ENCODE measurements around the gene SYT2. TPM values are rescaled to one million over a fixed set of nuclear protein-coding genes. Genes with fewer than 3 reads are reported as not detected.

SYT2 gene
- total and polyA plus RNA-seq, 9 of the 15 experiments (the other 6 are each of a cell fraction or from before 2014, with no cell fraction given): not detected

- Histone ChIP-seq H3K27me3 (ENCODE audit: control insufficient read depth in 2 of 2, insufficient read depth in 2 of 2, low read length in 2 of 2) (peaks cover 2 to 31% of the 10 kb centered on the region in 2 experiments; a peak in 3 of 5 replicates), H2AFZ (ENCODE audit: low read depth, low read length) (no peak overlapping the region), H3K9me1 (ENCODE audit: control insufficient read depth, insufficient read depth, low read length) (no peaks in the 10 kb centered on the region), H3K9me3 (replicated peaks; ENCODE audit: control insufficient read depth, insufficient read depth, low read depth, low read length) (no peaks in the 10 kb centered on the region), H3K9ac (ENCODE audit: insufficient read depth in 1 of 2, low read depth in 2 of 2, low read length in 2 of 2) (no peak overlapping the region), H3K79me2 (ENCODE audit: control insufficient read depth, insufficient read depth, low read length) (no peaks in the 10 kb centered on the region), H3K4me2 (ENCODE audit: insufficient read depth, low read length) (no peak overlapping the region), H4K20me1 (replicated peaks; ENCODE audit: control insufficient read depth, insufficient read depth, low read length) (peaks cover 14% of the 10 kb centered on the region), H3K27ac (ENCODE audit: extremely low read depth, low read depth, low read length) (no peak overlapping the region), H3K36me3 (ENCODE audit: control insufficient read depth, insufficient read depth, low read length) (no peaks in the 10 kb centered on the region), H3K4me3 (no peak overlapping the region), H3K4me1 (replicated peaks in 1 of 2; ENCODE audit: control insufficient read depth in 2 of 2, insufficient read depth in 2 of 2, low read length in 2 of 2) (no peaks in the 10 kb centered on the region)
- in situ Hi-C loops (cut with MboI): no loop called here
- WGBS (ENCODE audit: insufficient coverage, low coverage, missing lambda C conversion rate): 4% methylated on average over 10 of the region's 10 CpGs
- CTCF ChIA-PET (ENCODE audit: low intra/inter-chr PET ratio): interaction anchor here (0.6 to 3.0 kb wide), 9 partner anchors 14 to 257 kb away, joined by 3 to 17 read pairs (median 3); no protein-coding TSS in a partner anchor
- FAIRE-seq (no peak), DNase-seq (ENCODE audit: extremely low read depth in 1 of 4, low spot score in 3 of 4) (no peak), ATAC-seq (peak; percentile 20)
- TF ChIP-seq FOXK1 (CRISPR knock-in tag; IDR thresholded peaks at IDR 0.05; ENCODE audit: borderline replicate concordance) (0 out of 2 replicates have a peak, but pooled peaks have one; percentile 46), XRCC5 (IDR thresholded peaks at IDR 0.05; ENCODE audit: low read depth, low read length) (peak; percentile 4; the same call in 1 of the 2 replicates), RBM22 (IDR thresholded peaks at IDR 0.05; ENCODE audit: low read depth, low read length, poor library complexity, severe bottlenecking) (no peak)
- TF ChIP-seq, protein P1, sequence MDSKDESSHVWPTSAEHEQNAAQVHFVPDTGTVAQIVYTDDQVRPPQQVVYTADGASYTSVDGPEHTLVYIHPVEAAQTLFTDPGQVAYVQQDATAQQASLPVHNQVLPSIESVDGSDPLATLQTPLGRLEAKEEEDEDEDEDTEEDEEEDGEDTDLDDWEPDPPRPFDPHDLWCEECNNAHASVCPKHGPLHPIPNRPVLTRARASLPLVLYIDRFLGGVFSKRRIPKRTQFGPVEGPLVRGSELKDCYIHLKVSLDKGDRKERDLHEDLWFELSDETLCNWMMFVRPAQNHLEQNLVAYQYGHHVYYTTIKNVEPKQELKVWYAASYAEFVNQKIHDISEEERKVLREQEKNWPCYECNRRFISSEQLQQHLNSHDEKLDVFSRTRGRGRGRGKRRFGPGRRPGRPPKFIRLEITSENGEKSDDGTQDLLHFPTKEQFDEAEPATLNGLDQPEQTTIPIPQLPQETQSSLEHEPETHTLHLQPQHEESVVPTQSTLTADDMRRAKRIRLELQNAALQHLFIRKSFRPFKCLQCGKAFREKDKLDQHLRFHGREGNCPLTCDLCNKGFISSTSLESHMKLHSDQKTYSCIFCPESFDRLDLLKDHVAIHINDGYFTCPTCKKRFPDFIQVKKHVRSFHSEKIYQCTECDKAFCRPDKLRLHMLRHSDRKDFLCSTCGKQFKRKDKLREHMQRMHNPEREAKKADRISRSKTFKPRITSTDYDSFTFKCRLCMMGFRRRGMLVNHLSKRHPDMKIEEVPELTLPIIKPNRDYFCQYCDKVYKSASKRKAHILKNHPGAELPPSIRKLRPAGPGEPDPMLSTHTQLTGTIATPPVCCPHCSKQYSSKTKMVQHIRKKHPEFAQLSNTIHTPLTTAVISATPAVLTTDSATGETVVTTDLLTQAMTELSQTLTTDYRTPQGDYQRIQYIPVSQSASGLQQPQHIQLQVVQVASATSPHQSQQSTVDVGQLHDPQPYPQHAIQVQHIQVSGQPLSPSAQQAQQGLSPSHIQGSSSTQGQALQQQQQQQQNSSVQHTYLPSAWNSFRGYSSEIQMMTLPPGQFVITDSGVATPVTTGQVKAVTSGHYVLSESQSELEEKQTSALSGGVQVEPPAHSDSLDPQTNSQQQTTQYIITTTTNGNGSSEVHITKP (IDR thresholded peaks at IDR 0.05; ENCODE audit: partially characterized antibody): peak; percentile 75
- POLR2A ChIA-PET: interaction anchor here (0.7 to 1.0 kb wide), 2 partner anchors 16 to 19 kb away, joined by 3 read pairs; no protein-coding TSS in a partner anchor
- intact Hi-C loops (cut with micrococcal nuclease): loop anchor here (10.0 kb wide), 2 partner anchors 96 to 256 kb away; partner anchors contain the start of genes PPP1R12B and UBE2T
- no TSS peak for BruUV-seq (replicated peaks)
Observed at GRCh38 chr1:202600432-202601041, 109.7 kb downstream of the SYT2 start.
